Amniotic epithelial cell (primary cell): ENCODE measurements around the gene PTPRN2.
"Not testable (repeated sequence)": the region's sequence is repeated elsewhere in the genome, so short reads cannot be mapped to it uniquely, and the experiment has no call there.

Source experiments
- DNase-seq: peaks from one replicate; pipeline ENCODE4 v3.0.0-alpha.2; 2010; ENCODE audit warnings: low read depth

The PTPRN2 gene

DNA sequence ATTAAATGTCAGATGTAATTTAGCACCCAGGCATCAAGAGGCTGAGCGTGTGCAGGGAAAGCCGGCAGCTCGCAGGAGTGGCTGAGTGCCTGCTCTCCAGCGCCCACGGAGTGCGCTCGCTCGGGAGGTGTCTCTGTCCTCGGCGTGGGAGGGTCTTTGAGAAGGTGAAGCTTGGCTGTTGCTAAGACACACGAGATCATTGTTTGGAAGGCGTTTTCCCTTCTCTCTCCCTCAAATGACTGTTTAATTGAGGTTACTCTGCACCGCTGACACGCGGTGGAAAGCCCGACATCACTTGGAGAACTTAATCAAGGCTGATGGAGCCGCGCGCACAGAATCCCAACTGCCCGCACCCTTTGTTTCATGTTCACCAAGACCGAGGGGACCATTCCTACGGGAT, 836.2 kb downstream of the PTPRN2 start:
- no peak for DNase-seq

DNA sequence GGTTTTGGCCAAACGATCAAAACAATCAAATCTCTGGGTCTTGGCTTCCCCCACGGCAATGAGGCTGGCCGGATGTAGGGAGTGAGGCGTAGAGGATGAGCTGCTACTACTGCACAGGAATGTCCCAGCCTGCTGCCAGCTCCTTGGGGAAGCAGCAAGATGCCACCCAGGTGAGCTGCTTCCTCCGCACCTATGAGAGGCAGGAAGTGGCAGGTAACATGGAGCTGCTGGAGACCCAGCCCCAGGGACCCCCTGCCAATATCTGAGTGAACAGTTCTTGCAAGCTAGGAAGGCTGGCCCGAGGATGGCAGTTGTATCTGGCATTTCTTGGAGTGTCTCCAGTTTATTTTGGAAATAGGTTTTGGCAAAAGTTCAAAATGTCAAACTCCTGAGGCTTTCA, 837.3 kb downstream of the PTPRN2 start:
- DNase-seq = no peak

DNA sequence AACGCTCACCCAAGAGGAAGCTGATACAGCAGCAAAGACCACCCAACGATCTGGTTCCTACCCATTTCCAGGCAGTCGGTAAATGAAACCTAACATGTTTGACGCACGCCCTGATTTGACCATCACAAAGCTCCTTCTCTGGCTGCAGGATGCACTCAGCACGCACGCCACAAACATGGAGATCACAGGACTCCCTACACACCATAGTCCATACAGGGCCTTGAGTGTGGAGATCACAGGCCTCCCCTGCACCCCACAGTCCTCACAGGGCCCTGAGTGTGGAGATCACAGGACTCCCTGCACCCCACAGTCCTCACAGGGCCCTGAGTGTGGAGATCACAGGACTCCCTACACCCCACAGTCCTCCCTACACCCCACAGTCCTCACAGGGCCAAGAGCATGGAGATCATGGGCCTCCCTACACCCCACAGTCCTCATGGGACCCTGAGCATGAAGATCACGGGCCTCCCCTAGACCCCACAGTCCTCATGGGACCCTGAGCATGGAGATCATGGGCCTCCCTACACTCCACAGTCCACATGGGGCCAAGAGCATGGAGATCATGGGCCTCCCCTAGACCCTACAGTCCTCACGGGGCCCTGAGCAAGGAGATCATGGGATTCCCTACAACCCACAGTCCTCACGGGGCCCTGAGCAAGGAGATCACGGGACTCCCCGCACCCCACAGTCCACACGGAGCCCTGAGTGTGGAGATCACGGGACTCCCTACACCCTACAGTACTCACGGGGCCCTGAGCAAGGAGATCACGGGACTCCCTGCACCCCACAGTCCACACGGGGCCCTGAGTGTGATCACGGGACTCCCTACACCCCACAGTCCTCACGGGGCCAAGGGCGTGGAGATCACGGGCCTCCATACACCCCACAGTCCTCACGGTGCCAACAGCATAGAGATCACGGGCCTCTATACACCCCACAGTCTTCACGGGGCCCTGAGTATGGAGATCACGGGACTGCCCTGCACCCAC, 841.6 kb downstream of the PTPRN2 start:
- DNase-seq = no peak

DNA sequence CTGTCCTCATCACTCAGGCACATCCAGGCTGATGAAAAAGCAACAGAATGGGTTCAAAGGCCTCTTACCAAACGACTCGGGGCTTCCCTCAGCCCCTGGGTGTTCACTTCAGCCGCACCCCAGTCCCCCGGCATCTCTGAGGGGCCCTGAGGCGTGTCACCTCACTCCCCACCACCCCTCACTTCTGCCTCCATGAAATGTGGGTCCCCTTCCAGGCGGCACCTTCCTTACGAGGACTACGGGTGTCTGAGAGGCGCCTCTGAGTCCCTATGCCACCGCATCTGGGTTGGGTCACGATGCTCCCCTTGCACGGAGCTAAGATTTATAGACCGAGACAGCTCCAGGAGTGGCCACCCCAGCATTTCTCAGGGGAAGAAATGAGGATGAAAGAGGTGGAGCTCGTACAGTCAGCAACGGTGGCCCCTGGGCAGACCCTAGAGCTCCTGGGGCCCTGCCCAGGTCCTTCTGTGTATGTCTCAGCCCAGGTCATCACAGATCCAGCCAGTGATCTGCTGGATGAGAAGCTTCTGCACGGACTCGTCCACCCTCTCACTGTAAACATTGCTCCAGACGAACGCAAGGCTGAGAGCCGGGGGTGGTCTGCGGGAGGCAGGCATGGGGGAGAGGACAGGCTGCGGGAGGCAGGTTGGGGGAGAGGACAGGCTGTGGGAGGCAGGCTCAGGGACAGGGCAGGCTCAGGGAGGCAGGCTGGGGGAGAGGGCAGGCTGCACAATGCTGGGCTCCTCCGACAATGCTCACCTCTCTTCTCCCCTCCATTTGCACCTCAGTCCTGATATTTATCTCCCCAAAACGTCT, 842.6 kb downstream of the PTPRN2 start:
- no peak for DNase-seq

DNA sequence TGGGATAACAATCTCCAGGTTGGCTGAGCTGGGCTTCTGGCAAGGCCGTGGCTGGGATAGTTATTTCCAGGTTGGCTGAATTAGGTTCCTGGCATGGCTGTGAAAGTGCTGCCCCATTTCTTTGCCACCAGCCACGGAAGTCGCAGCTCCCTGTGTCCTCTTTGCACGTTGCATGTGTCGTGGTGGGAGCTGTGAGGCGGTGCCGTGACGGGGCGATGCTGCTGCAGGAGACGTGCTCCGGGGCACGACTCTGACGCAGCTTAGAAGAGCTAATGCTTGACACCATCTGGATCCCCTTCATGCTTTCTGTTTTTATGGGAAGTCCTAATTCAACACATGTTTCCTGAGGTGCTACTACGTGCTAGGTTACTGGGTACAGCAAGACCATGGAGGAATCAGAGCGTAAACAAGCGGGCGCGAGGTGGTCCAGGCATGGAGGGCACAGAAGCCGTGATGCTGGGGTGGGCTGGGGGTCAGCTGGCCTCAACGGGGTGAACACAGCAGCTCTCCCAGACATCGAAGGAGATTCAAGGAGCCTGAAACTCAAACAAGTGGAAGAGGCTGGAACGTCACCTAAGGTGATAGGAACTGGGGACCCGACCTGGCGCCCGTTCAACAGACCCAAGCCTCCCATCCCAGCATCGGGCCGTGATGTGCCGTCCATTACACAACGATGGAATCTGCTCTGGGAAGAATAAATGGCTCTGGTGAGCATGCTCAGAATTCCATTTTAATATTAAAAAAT, 843.7 kb downstream of the PTPRN2 start:
- no peak for DNase-seq

DNA sequence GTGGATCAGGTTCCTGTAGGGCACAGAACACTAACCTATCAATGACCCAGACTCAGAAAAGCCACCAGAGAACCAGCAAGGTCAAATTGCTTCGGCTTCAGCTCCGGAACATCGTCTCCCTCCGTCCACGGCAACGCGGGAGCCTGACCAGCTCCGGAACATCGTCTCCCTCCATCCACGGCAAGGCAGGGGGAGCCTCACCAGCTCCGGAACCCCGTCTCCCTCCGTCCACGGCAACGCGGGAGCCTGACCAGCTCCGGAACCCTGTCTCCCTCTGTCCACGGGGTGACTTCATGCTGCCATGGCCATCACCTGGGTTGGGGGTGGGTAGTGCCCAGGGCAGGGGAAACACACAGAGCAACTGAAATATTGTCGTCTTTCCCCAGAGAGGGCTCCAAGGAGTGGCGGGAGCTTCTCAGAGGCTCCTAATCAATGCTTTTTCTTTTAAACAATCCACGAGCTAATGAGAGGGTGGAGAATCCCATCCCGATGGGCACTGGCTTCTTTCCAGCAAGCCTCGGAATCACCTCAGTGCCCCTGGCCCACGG, 847.3 kb downstream of the PTPRN2 start:
- DNase-seq = no peak

DNA sequence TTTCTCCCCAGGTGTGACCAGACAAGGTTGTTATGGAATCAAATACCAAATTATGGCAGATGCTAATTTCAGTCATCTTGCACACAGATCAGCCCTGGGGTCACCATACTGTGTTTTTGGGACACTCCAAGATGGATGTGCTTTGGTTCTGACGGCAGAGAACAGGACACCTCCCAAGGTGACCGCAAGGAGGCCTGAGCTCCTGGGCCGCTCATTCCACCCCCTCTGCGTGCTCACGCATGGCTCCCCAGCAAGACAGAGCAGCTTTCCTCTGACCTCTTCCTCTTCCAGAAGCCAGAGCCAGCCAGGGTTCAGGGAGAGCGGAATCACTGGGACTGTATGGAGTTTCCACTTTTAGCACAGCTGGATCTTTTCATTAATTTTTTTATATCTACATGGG, 848.0 kb downstream of the PTPRN2 start:
- no peak for DNase-seq

DNA sequence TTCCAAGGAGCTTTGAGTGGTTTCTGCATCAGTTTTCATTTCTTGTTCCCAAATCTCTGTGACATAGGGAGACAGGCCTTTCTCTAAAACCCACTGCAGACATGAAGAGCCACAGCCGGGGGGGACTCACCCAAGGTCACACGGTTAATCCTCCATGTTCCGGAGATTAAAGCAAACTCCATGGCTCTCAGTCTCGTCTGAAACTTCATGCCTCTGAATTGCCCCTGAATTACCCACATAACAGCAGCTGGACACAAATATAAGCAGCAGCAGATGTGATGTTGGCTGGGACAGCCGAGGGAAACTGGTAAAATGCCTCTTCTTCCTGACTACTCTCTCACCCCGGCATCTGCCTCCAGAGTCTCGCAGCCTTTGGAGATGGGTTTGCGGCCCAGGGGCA, 848.6 kb downstream of the PTPRN2 start:
- DNase-seq = no peak

DNA sequence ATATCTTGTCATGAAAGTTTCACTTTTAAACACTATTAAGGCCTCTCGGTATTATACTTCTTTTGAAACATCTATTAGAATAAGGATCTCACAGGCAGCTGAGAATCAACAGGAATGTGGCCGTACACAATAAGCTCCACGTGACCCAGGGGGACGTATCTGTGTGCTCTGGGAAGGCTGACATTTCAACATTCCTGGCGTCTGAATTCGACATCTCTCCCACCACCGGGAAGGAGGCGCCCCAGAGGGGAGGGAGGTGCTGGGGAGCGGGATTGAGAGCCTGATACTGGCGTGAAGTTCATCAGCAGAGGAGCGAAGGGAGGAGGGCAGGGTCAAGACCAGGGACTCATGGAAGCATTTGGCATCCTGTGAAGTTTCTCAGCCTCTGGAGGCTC, 849.6 kb downstream of the PTPRN2 start:
- no peak for DNase-seq

DNA sequence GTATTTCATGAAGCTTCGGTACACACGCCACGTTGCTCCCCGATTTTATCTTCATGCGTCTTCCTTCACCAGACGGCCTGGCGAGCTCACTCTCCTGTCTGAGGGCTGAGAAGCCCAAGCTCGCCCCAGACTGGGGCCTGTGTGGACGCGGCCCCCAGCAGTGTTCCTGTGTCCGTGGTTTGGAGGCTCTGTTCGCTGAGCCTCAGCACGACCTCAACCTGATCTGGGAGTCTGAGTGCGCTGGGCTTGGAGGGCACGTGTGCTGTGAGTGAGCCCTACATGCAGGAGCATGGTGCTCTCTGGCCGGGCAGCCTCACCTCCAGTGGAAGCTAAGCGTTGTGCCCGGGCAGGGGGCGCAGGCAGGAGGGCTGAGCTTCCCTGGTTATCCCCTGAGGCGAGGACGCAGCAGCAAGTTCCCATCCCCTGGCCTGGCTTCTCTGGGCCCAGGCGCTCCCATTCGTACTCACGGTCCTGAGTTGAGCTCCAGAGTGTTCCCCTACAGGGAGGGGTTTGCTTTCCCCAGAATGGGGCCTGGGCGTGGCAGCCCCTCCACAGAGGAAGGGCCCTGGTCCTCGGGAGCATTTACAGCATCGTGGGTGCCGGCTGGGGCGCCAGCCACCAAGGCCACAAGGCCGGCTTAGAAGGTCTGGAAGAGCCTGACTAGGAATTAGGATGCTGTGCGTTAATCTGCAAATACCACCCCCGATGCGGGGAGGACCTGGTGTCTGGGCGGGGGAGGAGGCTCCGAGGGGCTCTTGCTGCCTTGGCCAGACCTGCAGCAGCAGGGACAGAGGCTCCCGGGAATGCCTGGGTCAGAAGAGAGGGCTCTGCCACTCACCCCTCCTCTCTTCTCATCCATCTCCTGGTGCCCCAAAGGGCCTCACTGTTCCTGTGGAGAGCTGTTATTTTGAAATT, 850.2 kb downstream of the PTPRN2 start:
- DNase-seq = no peak

DNA sequence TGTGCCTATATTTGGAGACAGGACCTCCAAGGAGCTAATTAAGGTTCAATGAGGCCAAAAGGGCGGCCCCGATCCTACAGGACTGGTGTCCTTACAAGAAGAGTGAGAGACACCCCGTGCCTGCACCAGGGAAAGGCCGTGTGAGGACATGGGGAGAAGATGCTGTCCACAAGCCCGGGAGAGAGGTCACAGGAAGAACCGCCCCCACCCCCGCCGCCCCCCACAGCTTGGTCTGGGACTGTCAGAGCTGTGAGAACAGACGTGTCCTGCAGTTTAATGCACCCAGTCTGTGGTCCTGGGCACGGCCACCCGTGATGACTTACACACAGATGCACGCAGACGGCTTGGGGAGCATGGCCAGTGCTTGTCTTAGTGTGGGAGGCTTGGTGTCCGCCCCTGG, 851.3 kb downstream of the PTPRN2 start:
- no peak for DNase-seq

DNA sequence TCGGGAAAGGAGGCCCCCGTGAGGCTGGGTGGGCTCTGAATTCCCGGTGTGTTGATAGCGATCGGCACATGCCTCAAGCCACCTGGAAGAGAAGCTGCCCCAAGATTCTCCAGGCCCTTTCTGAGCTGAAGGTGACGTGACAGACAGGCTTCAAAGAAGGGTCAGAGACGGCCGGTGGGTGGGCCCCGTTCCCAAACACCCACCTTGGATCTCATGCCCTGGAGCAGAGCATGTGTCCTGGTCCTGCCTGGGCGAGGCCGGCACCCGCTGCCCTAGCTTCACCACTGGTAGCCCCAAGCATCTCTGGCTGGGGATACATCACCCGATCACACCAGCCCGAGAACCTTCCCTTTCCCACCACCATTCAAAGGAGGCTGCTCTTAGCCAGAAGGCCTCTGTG, 851.8 kb downstream of the PTPRN2 start:
- DNase-seq = no peak

DNA sequence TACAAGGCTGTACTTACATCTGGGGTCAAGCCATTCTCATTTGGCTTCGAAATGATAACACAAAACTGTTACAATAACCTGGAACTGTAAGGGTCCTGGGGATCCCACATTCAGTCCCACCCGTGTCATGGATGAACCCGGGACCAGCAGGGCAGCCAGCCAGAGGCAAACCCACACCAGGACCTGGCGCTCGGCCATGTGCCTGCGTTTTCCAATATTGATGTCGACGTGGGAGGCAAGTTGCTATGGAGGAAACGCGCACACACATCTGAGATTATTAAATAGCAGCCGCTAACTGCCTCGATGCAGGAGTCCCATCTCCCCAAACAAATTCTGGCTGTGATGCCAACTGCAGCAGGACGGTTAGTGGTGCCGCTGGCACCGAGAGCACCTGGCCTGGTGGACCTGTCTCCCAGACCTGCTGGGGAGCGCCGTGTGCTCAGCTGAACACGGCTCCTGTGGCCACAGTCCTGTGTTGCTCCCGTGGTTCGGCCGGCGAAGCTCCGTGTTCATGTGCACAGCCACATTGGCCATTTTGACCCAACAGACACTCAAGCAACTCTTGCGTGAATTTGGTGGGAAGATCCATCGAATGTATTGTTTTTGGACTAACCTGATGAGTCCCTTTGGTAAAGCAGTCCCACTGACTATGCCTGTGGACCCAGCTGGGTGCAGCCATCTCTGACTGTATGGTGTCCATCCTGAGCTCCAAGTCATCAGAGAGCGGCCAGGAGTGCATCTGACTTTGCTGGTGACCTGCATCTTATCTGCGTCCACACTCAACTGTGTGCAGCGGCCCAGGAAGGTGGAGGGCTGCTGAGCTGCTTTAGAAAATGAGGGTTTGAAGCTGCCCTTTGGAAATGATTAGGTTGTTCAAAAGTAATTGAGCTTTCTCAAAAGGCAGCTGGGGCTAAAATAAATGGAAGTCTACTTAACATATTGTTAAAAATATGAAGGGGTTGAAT, 852.7 kb downstream of the PTPRN2 start:
- no peak for DNase-seq

DNA sequence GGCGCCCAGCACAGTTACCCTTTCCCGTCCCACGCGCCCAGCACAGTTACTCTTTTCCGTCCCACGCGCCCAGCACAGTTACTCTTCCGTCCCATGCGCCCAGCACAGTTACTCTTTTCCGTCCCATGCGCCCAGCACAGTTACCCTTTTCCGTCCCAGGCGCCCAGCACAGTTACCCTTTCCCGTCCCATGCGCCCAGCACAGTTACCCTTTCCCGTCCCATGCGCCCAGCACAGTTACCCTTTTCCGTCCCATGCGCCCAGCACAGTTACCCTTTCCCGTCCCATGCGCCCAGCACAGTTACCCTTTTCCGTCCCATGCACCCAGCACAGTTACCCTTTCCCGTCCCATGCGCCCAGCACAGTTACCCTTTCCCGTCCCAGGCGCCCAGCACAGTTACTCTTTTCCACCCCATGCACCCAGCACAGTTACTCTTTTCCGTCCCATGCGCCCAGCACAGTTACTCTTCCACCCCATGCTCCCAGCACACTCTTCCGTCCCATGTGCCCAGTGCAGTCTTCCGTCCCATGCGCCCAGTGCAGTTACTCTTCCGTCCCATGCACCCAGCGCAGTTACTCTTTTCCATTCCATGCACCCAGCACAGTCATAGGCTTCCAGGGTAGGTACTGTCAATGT, 853.7 kb downstream of the PTPRN2 start:
- DNase-seq = not testable (repeated sequence)

DNA sequence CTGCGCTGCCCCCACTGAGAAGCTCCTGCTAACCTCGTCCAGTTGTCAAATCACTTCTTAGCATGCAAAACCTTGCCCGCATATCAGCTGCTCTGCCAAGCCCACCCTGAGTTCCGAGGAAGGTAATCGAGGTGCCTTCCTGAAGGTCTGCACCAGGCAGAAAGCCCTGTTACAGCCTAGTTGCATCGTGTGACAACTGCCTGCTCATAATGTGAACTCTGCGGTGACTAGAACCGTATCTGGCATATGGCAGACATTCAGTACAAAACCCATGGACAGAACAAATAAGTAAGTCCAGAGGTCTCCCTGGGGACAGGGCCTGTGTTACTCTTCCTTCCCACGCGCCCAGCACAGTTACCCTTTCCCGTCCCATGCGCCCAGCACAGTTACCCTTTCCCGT, 856.5 kb downstream of the PTPRN2 start:
- DNase-seq = no peak

DNA sequence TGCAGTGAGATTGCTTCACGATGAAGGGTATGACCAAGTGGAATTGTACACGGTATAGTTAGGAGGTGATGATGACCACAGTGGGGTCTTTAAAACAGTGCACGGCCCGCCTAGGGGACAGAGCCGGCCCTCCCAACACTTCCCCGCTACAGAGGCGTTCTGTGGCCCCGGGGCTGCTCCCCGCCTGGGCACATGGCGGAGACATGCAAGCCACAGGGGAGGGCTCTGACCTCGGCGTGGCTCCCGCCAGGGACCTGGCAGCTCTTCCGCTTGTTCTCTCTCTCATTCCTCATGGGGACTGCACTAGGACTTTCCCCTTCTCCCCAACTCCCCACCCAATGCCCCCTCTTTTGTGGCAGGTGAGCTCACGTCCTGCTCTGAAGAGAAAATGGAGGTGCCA, 857.0 kb downstream of the PTPRN2 start:
- no peak for DNase-seq

DNA sequence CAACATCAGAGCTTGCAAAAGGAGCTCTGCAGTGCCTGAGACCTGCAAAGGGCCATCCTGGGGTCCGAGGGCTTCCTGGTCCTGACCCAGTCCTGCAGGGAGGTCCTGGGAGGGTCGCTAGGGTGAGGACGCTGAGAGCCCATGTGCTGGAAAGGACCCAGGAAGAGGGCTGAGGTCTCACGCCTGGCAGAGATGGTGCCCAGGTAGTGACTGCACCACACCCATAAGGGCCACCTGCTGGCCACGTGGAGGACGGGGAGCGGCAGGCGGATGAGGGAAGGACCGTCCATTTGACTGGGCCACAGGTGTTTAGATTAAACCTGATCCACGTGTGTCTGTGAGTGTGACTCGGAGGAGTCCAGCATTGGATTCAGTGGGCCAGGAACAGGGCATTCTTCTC, 858.1 kb downstream of the PTPRN2 start:
- DNase-seq = no peak

DNA sequence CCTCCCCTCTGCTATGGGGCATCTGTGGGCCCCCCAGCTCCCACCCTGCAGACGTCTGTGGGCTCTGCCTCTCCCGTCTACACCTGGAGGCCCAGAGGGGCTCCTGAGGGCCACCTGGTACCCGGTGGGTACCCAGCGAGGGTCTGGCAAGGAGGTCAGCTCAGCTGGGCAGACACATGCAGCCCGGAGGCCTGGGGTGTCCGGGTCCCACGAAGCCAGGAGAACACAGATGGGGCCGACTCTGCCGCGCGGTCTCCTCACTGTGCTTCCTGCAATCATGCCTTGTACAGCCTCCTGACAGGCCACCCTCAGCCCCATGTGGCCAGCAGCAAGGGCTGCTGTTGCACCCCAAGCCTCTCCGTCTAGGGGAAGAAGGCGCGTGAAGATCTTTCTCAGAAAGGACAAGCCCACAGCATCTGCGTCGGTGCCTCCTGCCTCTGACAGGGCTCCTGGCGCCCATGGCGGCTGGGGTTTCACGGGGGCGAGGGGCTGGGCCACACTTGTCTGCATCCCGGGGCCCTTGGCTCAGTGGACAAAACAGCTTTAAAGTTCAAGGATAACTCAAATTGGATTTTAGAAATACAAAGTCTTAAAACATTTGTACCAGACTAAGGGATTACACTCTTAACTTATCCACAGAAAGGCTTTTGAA, 859.5 kb downstream of the PTPRN2 start:
- DNase-seq = no peak

DNA sequence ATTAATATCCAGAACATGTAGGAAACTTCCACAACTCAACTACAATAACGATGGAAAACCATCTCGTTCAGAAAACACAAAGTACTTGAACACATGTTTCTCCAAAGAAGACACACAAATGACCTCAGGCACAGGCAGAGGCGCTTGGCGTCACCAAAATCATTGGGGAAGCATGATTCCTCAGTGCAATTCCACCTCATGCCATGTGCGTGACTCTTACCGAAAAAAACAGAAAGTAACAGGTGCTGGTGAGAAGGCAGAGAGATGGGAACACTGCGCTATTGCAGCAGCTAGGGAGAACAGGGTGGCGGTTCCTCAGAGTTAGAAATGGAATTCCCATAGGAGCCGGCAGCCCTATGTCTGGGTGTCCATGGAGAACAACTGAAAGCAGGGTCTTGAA, 860.9 kb downstream of the PTPRN2 start:
- DNase-seq = no peak
